Measurements from ENCODE around the gene TERC. TPM values are rescaled to one million over a fixed set of nuclear protein-coding genes. Genes with fewer than 3 reads are reported as not detected.
"Not testable (repeated sequence)": the region's sequence is repeated elsewhere in the genome, so short reads cannot be mapped to it uniquely, and the experiment has no call there.

The TERC gene
- polyA plus RNA-seq, 4 donors: 0.35 TPM; not detected in 3

- DNase-seq (ENCODE audit: low read depth in 4 of 4, low spot score in 3 of 4): peak; percentile 70 to 84 (median 74)
Observed at GRCh38 chr3:169772305-169772896, 7.5 kb upstream of the TERC start.

GRCh38 chr3:169771497-169772304 is 6.8 kb upstream of the TERC start:
- peak; percentile 80 to 89 (median 87) for DNase-seq (ENCODE audit: low read depth in 4 of 4, low spot score in 3 of 4)

GRCh38 chr3:169769287-169770181 is 4.7 kb upstream of the TERC start, which contains the start of gene ACTRT3:
Gene ACTRT3 (minus strand): TSS chr3:169769561. CDS start chr3:169769520, 41 bp downstream.
- peak; percentile 38 to 73 (median 55) for DNase-seq (ENCODE audit: low read depth in 4 of 4, low spot score in 3 of 4)

- peak in 2 of 4 donors; percentile 35 to 46 for DNase-seq (ENCODE audit: low read depth in 4 of 4, low spot score in 3 of 4)
Observed at GRCh38 chr3:169764312-169764881, 463 bp downstream of the TERC start.

GRCh38 chr3:169760479-169760878 is 4.4 kb downstream of the TERC start:
- DNase-seq (ENCODE audit: low read depth in 4 of 4, low spot score in 3 of 4): no peak

- no peak for DNase-seq (ENCODE audit: low read depth in 4 of 4, low spot score in 3 of 4)
Observed at GRCh38 chr3:169759256-169759655, 5.6 kb downstream of the TERC start.

- no peak for DNase-seq (ENCODE audit: low read depth in 4 of 4, low spot score in 3 of 4)
Observed at GRCh38 chr3:169758359-169758994, 6.4 kb downstream of the TERC start.

GRCh38 chr3:169755488-169755887 is 9.4 kb downstream of the TERC start:
- no peak for DNase-seq (ENCODE audit: low read depth in 4 of 4, low spot score in 3 of 4)

- no peak for DNase-seq (ENCODE audit: low read depth in 4 of 4, low spot score in 3 of 4)
Observed at GRCh38 chr3:169754711-169755110, 10.1 kb downstream of the TERC start.

- DNase-seq (ENCODE audit: low read depth in 4 of 4, low spot score in 3 of 4): no peak
Observed at GRCh38 chr3:169751875-169752274, 13.0 kb downstream of the TERC start.

- no peak for DNase-seq (ENCODE audit: low read depth in 4 of 4, low spot score in 3 of 4)
Observed at GRCh38 chr3:169750665-169751064, 14.2 kb downstream of the TERC start.

GRCh38 chr3:169748670-169749069 is 16.2 kb downstream of the TERC start:
- no peak for DNase-seq (ENCODE audit: low read depth in 4 of 4, low spot score in 3 of 4)

- DNase-seq (ENCODE audit: low read depth in 4 of 4, low spot score in 3 of 4): no peak
Observed at GRCh38 chr3:169746924-169747323, 17.9 kb downstream of the TERC start.

- DNase-seq (ENCODE audit: low read depth in 4 of 4, low spot score in 3 of 4): no peak
Observed at GRCh38 chr3:169744366-169745054, 20.4 kb downstream of the TERC start.

GRCh38 chr3:169739067-169739466 is 25.8 kb downstream of the TERC start:
- no peak for DNase-seq (ENCODE audit: low read depth in 4 of 4, low spot score in 3 of 4)

GRCh38 chr3:169731857-169732256 is 33.0 kb downstream of the TERC start:
- DNase-seq (ENCODE audit: low read depth in 4 of 4, low spot score in 3 of 4): not testable (repeated sequence)

- no peak for DNase-seq (ENCODE audit: low read depth in 4 of 4, low spot score in 3 of 4)
Observed at GRCh38 chr3:169722724-169723123, 42.1 kb downstream of the TERC start.

- DNase-seq (ENCODE audit: low read depth in 4 of 4, low spot score in 3 of 4): not testable (repeated sequence)
Observed at GRCh38 chr3:169718415-169718814, 46.4 kb downstream of the TERC start.

All from right renal pelvis (tissue), 4 donors.